ENCODE results near the gene ESRP2.

The ESRP2 gene

GRCh38 chr16:68229431-68230175 lies 6.3 kb downstream of the ESRP2 start:
- TF ChIP-seq REST (IDR thresholded peaks at IDR 0.05; ENCODE audit: insufficient replicate concordance, low read depth) (no peak), CTCF (IDR thresholded peaks at IDR 0.05; ENCODE audit: insufficient read depth, low read length) (peak; percentile 84)
- no peaks in the 10 kb centered on the region for H3K27me3 ChIP-seq (ENCODE audit: insufficient read depth, poor library complexity, severe bottlenecking)
- no peak overlapping the region for H3K27ac ChIP-seq (replicated peaks)
- DNase-seq (ENCODE audit: low read depth in 1 of 2, low spot score in 1 of 2): peak in 1 of 2 experiments; percentile 41
- no peak overlapping the region for H3K4me3 ChIP-seq (replicated peaks; ENCODE audit: insufficient read depth, low read length)

GRCh38 chr16:68228652-68229051 lies 7.3 kb downstream of the ESRP2 start:
- no peak for DNase-seq (ENCODE audit: low read depth in 1 of 2, low spot score in 1 of 2)
- no peak overlapping the region; the same call in 1 of the 2 replicates for H3K27ac ChIP-seq (replicated peaks)
- no peak for TF ChIP-seq GABPA (IDR thresholded peaks at IDR 0.05; ENCODE audit: low read depth)
- TF ChIP-seq SPI1 (IDR thresholded peaks at IDR 0.05; ENCODE audit: borderline replicate concordance, low read depth): no peak
- no peak for TF ChIP-seq CTCF (IDR thresholded peaks at IDR 0.05; ENCODE audit: insufficient read depth, low read length)
- TF ChIP-seq REST (IDR thresholded peaks at IDR 0.05; ENCODE audit: insufficient replicate concordance, low read depth): no peak
- TF ChIP-seq POLR2AphosphoS5 (IDR thresholded peaks at IDR 0.05; ENCODE audit: low read depth): no peak
- H3K4me3 ChIP-seq (replicated peaks; ENCODE audit: insufficient read depth, low read length): no peak overlapping the region
- H3K27me3 ChIP-seq (ENCODE audit: insufficient read depth, poor library complexity, severe bottlenecking): no peaks in the 10 kb centered on the region

- TF ChIP-seq GABPA (IDR thresholded peaks at IDR 0.05; ENCODE audit: low read depth) (no peak), CTCF (IDR thresholded peaks at IDR 0.05; ENCODE audit: insufficient read depth, low read length) (no peak), REST (IDR thresholded peaks at IDR 0.05; ENCODE audit: insufficient replicate concordance, low read depth) (no peak), SPI1 (IDR thresholded peaks at IDR 0.05; ENCODE audit: borderline replicate concordance, low read depth) (no peak), POLR2AphosphoS5 (IDR thresholded peaks at IDR 0.05; ENCODE audit: low read depth) (no peak)
- no peak for DNase-seq (ENCODE audit: low read depth in 1 of 2, low spot score in 1 of 2)
- no peaks in the 10 kb centered on the region for H3K27me3 ChIP-seq (ENCODE audit: insufficient read depth, poor library complexity, severe bottlenecking)
- no peak overlapping the region for H3K4me3 ChIP-seq (replicated peaks; ENCODE audit: insufficient read depth, low read length)
- H3K27ac ChIP-seq (replicated peaks): no peak overlapping the region; the same call in 1 of the 2 replicates
These were observed 7.9 kb downstream of the ESRP2 start for GRCh38 chr16:68227850-68228553.
